ENCODE data around the gene PGBD5. TPM values are rescaled to one million over a fixed set of nuclear protein-coding genes. Genes with fewer than 3 reads are reported as not detected.

Gene PGBD5
- total RNA-seq, 4 donors from 2014 or later = 0.79 to 2.6 (median 1.1) TPM

DNA sequence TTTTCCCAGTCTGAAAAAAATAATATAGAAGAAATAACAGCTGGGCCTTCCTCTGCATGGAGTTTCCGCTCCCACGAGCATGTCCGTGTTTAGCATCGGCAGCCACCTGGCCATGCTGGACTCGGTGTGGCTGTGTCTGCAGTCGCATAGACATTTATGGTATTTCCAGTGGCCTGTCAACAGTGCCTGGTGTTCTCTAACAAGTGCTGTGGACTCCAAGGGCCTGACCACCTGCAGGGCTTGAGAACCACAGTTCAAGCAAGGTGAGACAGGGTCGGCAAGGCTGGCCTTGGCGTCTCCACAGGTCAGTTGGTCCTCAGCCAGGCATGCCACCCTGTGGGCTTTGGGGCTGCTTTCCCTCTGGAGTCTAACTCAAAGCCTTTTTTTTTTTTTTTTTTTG is 124.8 kb downstream of the PGBD5 start:
- H3K4me1 ChIP-seq = peaks cover 0 to 8% (median 4%) of the 10 kb centered on the region in 4 donors
- H3K27ac ChIP-seq = no peak overlapping the region
- no peaks in the 10 kb centered on the region for H3K9me3 ChIP-seq
- in situ Hi-C loops (cut with MboI; ENCODE audit: low pct_ligation_motif_present in 1 of 4, low pct_unique_long_range_greater_than_20kb in 1 of 4, low sequenced_read_pairs in 3 of 4) = loop anchor here in 2 of 4 donors (25.0 kb wide), 1 partner anchor 1039 kb away; the partner anchor contains the start of gene RAB4A (in 2 of the 2)
- intact Hi-C loops (cut with DNase I; ENCODE audit: low total_unique reads) = no loop called here
- no peak for DNase-seq
- H3K4me3 ChIP-seq = no peak overlapping the region
- no peaks in the 10 kb centered on the region for H3K36me3 ChIP-seq
- no peaks in the 10 kb centered on the region for H3K27me3 ChIP-seq
- 83 to 91% methylated on average over 2 to 8 of the region's 8 CpGs for WGBS, 2 donors (ENCODE audit: low coverage in 1 of 2)
- TF ChIP-seq CTCF (IDR thresholded peaks at IDR 0.05) (no peak), EP300 (IDR thresholded peaks at IDR 0.05; ENCODE audit: low read depth) (no peak), POLR2A (IDR thresholded peaks at IDR 0.05) (no peak), POLR2AphosphoS5 (IDR thresholded peaks at IDR 0.05) (no peak)

GRCh38 chr1:230300322-230301301 is 125.5 kb downstream of the PGBD5 start:
- no peak for DNase-seq
- Histone ChIP-seq H3K9me3 (no peaks in the 10 kb centered on the region), H3K36me3 (no peaks in the 10 kb centered on the region), H3K4me1 (peaks cover 0 to 8% (median 4%) of the 10 kb centered on the region in 4 donors), H3K4me3 (no peak overlapping the region), H3K27me3 (no peaks in the 10 kb centered on the region), H3K27ac (no peak overlapping the region)
- TF ChIP-seq EP300 (IDR thresholded peaks at IDR 0.05; ENCODE audit: low read depth) = no peak
- TF ChIP-seq POLR2AphosphoS5 (IDR thresholded peaks at IDR 0.05) = no peak
- no peak for TF ChIP-seq CTCF (IDR thresholded peaks at IDR 0.05)
- no peak for TF ChIP-seq POLR2A (IDR thresholded peaks at IDR 0.05)
- in situ Hi-C loops (cut with MboI; ENCODE audit: low pct_ligation_motif_present in 1 of 4, low pct_unique_long_range_greater_than_20kb in 1 of 4, low sequenced_read_pairs in 3 of 4) (loop anchor here in 2 of 4 donors (25.0 kb wide), 1 partner anchor 1038 kb away; the partner anchor contains the start of gene RAB4A (in 2 of the 2)), intact Hi-C loops (cut with DNase I; ENCODE audit: low total_unique reads) (no loop called here)
- WGBS, 2 donors (ENCODE audit: low coverage in 1 of 2) = 82% methylated on average over 25 of the region's 26 CpGs; no CpG with 5 or more reads in 1 of the 2 donors

GRCh38 chr1:230299191-230300006 is 126.7 kb downstream of the PGBD5 start:
- TF ChIP-seq POLR2AphosphoS5 (IDR thresholded peaks at IDR 0.05) (peak in 2 of 3 donors; percentile 36 to 38), POLR2A (IDR thresholded peaks at IDR 0.05) (peak; percentile 19), CTCF (IDR thresholded peaks at IDR 0.05) (no peak)
- H3K4me1 ChIP-seq = peaks cover 0 to 8% (median 4%) of the 10 kb centered on the region in 4 donors
- peak overlapping the region in 3 of 4 donors; percentile 46 to 69 (median 48) for H3K27ac ChIP-seq
- no peak overlapping the region for H3K4me3 ChIP-seq
- no peaks in the 10 kb centered on the region for H3K36me3 ChIP-seq
- H3K9me3 ChIP-seq = no peaks in the 10 kb centered on the region
- in situ Hi-C loops (cut with MboI; ENCODE audit: low pct_ligation_motif_present in 1 of 4, low pct_unique_long_range_greater_than_20kb in 1 of 4, low sequenced_read_pairs in 3 of 4) = loop anchor here in 2 of 4 donors (25.0 kb wide), 1 partner anchor 1037 kb away; the partner anchor contains the start of gene RAB4A (in 2 of the 2)
- intact Hi-C loops (cut with DNase I; ENCODE audit: low total_unique reads) = no loop called here
- no peaks in the 10 kb centered on the region for H3K27me3 ChIP-seq
- WGBS, 2 donors (ENCODE audit: low coverage in 1 of 2) = 58 to 60% methylated on average over 7 to 15 of the region's 15 CpGs
- peak; percentile 33 for DNase-seq

DNA sequence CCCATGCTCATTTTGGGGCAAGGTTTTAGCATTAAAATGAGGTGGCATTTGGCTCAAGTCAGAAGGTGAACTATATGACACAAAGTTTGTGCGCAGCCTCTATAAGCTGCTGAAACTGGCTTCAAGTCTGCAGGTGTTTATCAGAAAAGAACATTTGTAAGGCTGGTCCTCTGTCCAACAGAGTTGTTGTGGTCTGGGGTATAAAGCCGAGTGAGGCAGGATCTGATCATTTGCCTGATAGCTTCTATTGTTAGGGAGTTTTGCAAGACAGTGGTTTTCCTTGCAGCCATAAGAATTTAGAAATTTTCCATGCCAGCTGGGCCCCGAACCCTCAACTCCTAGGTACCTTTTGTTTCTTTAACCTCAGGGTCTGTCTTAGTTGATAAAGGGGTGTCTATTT is 130.8 kb downstream of the PGBD5 start:
- no peak overlapping the region for H3K27ac ChIP-seq
- WGBS, 2 donors (ENCODE audit: low coverage in 1 of 2) = 70 to 81% methylated on average over 2 to 3 of the region's 3 CpGs
- intact Hi-C loops (cut with DNase I; ENCODE audit: low total_unique reads) (no loop called here), in situ Hi-C loops (cut with MboI; ENCODE audit: low pct_ligation_motif_present in 1 of 4, low pct_unique_long_range_greater_than_20kb in 1 of 4, low sequenced_read_pairs in 3 of 4) (no loop called here)
- peaks cover 0 to 8% (median 4%) of the 10 kb centered on the region in 4 donors for H3K4me1 ChIP-seq
- H3K36me3 ChIP-seq = no peaks in the 10 kb centered on the region
- no peak overlapping the region for H3K4me3 ChIP-seq
- no peak for DNase-seq
- no peaks in the 10 kb centered on the region for H3K9me3 ChIP-seq
- TF ChIP-seq POLR2A (IDR thresholded peaks at IDR 0.05) (no peak), CTCF (IDR thresholded peaks at IDR 0.05) (no peak), POLR2AphosphoS5 (IDR thresholded peaks at IDR 0.05) (no peak), EP300 (IDR thresholded peaks at IDR 0.05; ENCODE audit: low read depth) (no peak)
- H3K27me3 ChIP-seq = peaks cover 6% of the 10 kb centered on the region

All from transverse colon (tissue), 4 donors.